IPS-NIHi7 (cell line): Measurements from ENCODE around the gene UBE2E2.

Experiments used
- DNase-seq: peaks from one replicate; pipeline ENCODE4 v3.0.0; 2012; ENCODE audit warnings: mixed read lengths; ENCODE audit errors: extremely low spot score

The UBE2E2 gene

GRCh38 chr3:23480329-23480714, 277.2 kb downstream of the UBE2E2 start:
- DNase-seq = no peak

GRCh38 chr3:23481011-23481615, 278.0 kb downstream of the UBE2E2 start:
- DNase-seq = no peak

- DNase-seq = no peak
Measured at GRCh38 chr3:23481616-23482278, 278.6 kb downstream of the UBE2E2 start.

- no peak for DNase-seq
Measured at GRCh38 chr3:23484386-23484785, 281.3 kb downstream of the UBE2E2 start.

GRCh38 chr3:23485922-23486321, 282.8 kb downstream of the UBE2E2 start:
- no peak for DNase-seq

GRCh38 chr3:23487015-23487414, 283.9 kb downstream of the UBE2E2 start:
- DNase-seq = no peak

GRCh38 chr3:23488618-23489017, 285.5 kb downstream of the UBE2E2 start:
- no peak for DNase-seq

GRCh38 chr3:23489300-23490158, 286.4 kb downstream of the UBE2E2 start:
- DNase-seq = no peak

- no peak for DNase-seq
Measured at GRCh38 chr3:23490459-23490858, 287.3 kb downstream of the UBE2E2 start.

GRCh38 chr3:23492057-23492456, 288.9 kb downstream of the UBE2E2 start:
- DNase-seq = no peak

GRCh38 chr3:23493889-23494288, 290.8 kb downstream of the UBE2E2 start:
- DNase-seq = no peak

GRCh38 chr3:23494967-23495366, 291.8 kb downstream of the UBE2E2 start:
- no peak for DNase-seq

GRCh38 chr3:23495507-23495906, 292.4 kb downstream of the UBE2E2 start:
- DNase-seq = no peak

GRCh38 chr3:23496165-23496564, 293.0 kb downstream of the UBE2E2 start:
- no peak for DNase-seq

GRCh38 chr3:23497156-23497555, 294.0 kb downstream of the UBE2E2 start:
- DNase-seq = no peak

- DNase-seq = no peak
Measured at GRCh38 chr3:23501201-23501802, 298.2 kb downstream of the UBE2E2 start.

GRCh38 chr3:23508464-23508863, 305.3 kb downstream of the UBE2E2 start:
- no peak for DNase-seq

GRCh38 chr3:23518441-23518840, 315.3 kb downstream of the UBE2E2 start:
- peak; percentile 17 for DNase-seq

- no peak for DNase-seq
Measured at GRCh38 chr3:23519314-23520208, 316.4 kb downstream of the UBE2E2 start.

GRCh38 chr3:23527326-23527725, 324.2 kb downstream of the UBE2E2 start:
- no peak for DNase-seq

- no peak for DNase-seq
Measured at GRCh38 chr3:23533596-23533995, 330.5 kb downstream of the UBE2E2 start.
